ENCODE measurements around the gene OR51D1. TPM values are rescaled to one million over a fixed set of nuclear protein-coding genes. Genes with fewer than 3 reads are reported as not detected.

OR51D1 gene
- not detected for total RNA-seq

DNA sequence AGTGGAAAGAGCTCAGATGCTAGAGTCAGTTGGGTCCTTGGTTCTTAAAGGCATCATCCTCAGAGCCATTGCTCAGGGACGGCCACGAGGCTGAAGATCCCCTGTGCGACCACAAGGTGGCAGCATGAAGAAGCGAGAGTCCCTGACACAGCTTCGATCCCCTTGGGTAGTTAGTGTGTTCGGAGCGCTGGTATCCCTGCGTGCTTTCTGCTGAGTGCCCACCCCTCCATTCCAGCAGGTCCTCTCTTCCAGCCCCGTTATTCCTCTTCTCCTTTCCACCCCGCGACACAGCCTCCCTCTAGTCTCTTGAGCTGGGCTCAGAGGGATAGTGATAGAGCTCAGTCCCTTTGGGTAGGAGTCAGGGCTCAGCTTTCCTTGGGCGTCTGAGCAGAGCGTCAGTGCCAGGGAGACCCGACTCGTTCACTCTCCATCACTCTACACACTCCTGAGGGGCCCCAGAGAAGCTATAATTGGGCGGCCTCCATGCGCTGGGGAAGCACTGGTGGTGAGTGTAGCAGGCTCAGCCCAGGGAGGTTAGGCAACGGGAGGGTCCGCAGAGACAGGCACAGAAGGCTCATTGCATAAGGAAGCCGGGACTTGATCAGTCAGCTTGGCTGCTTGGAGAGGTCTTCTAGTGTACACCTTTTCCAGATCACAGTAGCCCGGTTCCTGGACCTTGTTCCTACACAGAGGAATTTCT is at the start of gene OR51D1:
TSS of gene OR51D1 (plus strand) at position 516 of the 700 bp plus-strand sequence. CDS start 2,314 bp downstream, outside the sequence.

DNA sequence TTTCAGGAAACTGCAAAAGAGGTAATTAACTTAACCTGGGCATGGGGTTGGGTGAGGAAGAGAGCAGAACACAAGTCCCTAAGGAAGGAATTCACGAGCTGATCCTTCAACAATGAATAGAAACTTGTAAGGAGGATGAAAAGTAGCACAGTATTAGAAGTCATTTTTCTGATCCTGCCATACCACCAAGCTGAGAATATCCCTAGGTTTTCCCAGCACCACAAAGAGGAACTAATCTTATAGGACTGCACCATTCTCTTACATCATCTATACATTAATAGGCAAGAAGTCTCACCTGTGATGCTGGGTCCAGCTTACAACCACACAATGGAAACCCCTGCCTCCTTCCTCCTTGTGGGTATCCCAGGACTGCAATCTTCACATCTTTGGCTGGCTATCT is 43.5 kb upstream of the OR51D1 start, which contains the start of gene OR52I1:
TSS of gene OR52I1 (plus strand) at position 301 of the 400 bp plus-strand sequence. CDS start at position 301, 0 bp downstream.

GRCh38 chr11:4607781-4608666 is 29.3 kb upstream of the OR51D1 start, which contains the start of gene TRIM68:
Gene TRIM68 (minus strand): TSS chr11:4608231. CDS start chr11:4605504, 2,727 bp downstream.

DNA sequence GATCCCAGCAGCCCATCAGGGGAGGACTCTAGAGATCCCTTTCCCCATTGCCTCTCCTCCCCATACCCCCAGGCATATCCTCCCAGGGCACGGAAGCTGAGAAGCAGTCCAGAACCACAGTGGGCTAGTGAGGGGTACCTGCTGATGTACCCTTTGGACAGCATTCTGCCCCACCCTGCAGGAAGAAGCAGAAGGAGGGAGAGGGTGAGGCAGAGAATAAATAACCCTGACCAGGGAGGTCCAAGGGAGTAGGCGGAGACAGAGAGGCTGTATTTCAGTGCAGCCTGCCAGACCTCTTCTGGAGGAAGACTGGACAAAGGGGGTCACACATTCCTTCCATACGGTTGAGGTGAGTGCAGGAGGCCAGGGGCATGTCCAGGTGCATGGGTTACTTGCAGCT is 6.4 kb downstream of the OR51D1 start, which contains the start of gene OR51E1:
TSS of gene OR51E1 (plus strand) at position 301 of the 400 bp plus-strand sequence. CDS start 8,545 bp downstream, outside the sequence.

Other genes with a start within 250 kb of the OR51D1 start
- gene TRIM21, start 243.8 kb upstream of the OR51D1 start, total RNA-seq: 6.2 TPM
- gene OR52K2, start 188.2 kb upstream of the OR51D1 start, total RNA-seq: not detected
- gene OR52K1, start 154.8 kb upstream of the OR51D1 start, total RNA-seq: not detected
- not detected for gene OR52M1, start 92.3 kb upstream of the OR51D1 start, total RNA-seq
- not detected for gene OR52I2, start 55.7 kb upstream of the OR51D1 start, total RNA-seq
- not detected for gene OR52I1, start 43.4 kb upstream of the OR51D1 start, total RNA-seq
- gene TRIM68, start 29.2 kb upstream of the OR51D1 start, total RNA-seq: 13.1 TPM
- 0.23 TPM for gene OR51E1, start 6.5 kb downstream of the OR51D1 start, total RNA-seq
- gene OR51E2, start 60.4 kb downstream of the OR51D1 start, total RNA-seq: under 0.01 TPM
- not detected for gene MMP26, start 67.3 kb downstream of the OR51D1 start, total RNA-seq
- not detected for gene OR51F1, start 132.5 kb downstream of the OR51D1 start, total RNA-seq
- not detected for gene OR52R1, start 166.9 kb downstream of the OR51D1 start, total RNA-seq
- not detected for gene OR51F2, start 183.8 kb downstream of the OR51D1 start, total RNA-seq
- not detected for gene OR51S1, start 211.7 kb downstream of the OR51D1 start, total RNA-seq
- gene OR51T1, start 244.4 kb downstream of the OR51D1 start, total RNA-seq: not detected